ENCODE data around the gene PRSS38. TPM values are rescaled to one million over a fixed set of nuclear protein-coding genes. Genes with fewer than 3 reads are reported as not detected.

The PRSS38 gene
- total RNA-seq, 1 experiment from 2014 or later = not detected

DNA sequence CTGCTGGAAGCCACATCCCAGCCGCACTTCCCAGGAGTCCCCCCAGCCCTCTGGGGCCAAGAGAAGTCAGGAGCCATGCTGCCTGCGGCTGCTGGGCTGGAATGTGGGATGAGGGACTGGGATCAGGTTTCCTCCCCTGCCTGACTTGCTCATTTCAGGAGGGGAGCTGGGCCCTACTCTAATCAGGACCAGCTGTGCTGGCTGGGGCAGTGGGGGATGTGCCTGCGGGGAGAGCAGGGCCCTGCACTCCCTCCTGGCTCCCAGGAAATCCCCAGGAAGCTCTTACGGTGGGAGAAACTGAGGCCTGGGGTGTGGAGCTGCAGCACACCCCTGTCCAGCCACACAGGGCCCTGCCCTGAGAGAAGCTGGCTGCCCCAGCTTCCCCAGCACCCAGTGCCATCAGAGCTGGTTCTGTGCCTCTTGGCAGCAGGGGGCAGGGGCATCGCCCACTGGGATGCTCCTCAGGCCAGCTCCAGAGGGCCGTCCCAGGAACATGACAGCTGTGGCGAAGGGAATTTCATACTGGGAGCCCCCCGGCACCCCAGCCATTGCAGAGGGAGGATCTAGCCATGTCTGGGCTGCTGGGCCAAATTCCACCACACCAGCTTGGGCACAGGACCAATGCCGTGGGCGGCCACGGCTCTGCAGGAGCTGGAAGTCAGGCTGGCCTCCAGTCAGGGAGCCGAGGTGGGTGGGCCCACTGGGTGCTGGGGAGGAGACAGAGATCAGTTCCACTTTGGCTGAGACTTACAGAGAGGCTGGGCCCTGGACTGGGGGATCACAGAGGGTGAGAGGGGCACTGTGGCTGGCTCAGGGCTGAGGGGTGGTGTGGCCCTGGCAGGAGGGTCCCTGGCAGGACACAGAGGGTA is 21.3 kb upstream of the PRSS38 start:
- no peak for DNase-seq (ENCODE audit: low read depth, low spot score)
- intact Hi-C loops (cut with micrococcal nuclease; ENCODE audit: unreplicated experiment) = loop anchor here (10.0 kb wide), 1 partner anchor 151 kb away; the partner anchor contains the start of gene WNT9A
- H3K27ac ChIP-seq (ENCODE audit: low read length) = peak overlapping the region; percentile 48

More for the DNA sequence above, 21.3 kb upstream of the PRSS38 start:
- CTCF ChIA-PET = interaction anchor here (0.6 to 0.7 kb wide), 2 partner anchors 149 to 160 kb away, joined by 3 read pairs; no protein-coding TSS in a partner anchor
- in situ Hi-C loops (cut with HindIII; ENCODE audit: low pct_unique_long_range_greater_than_20kb, low sequenced_read_pairs) = no loop called here
- TF ChIP-seq TCF7L2 (IDR thresholded peaks at IDR 0.05; ENCODE audit: low read depth, low read length) (no peak), SIN3A (IDR thresholded peaks at IDR 0.05; ENCODE audit: borderline replicate concordance, insufficient read depth, low read depth, low read length) (no peak), POLR2AphosphoS5 (IDR thresholded peaks at IDR 0.05; ENCODE audit: low read depth, low read length) (no peak), CTCF (IDR thresholded peaks at IDR 0.05) (no peak), REST (IDR thresholded peaks at IDR 0.05; ENCODE audit: insufficient read depth in 1 of 2, low read depth in 2 of 2, low read length in 1 of 2) (no peak)
- Histone ChIP-seq H3K4me3 (ENCODE audit: low read depth in 2 of 2, low read length in 2 of 2) (no peak overlapping the region), H3K9me3 (ENCODE audit: control insufficient read depth, insufficient read depth, low read depth, low read length) (no peaks in the 10 kb centered on the region), H3K4me1 (ENCODE audit: control insufficient read depth, insufficient read depth, low read length) (peaks cover 32% of the 10 kb centered on the region), H3K36me3 (ENCODE audit: control insufficient read depth, insufficient read depth, low read length) (no peaks in the 10 kb centered on the region), H3K27me3 (ENCODE audit: control insufficient read depth, insufficient read depth, low read length) (no peaks in the 10 kb centered on the region)
- no TSS peak for BruUV-seq (replicated peaks)
- ATAC-seq = peak; percentile 54
- POLR2A ChIA-PET = interaction anchor here (0.5 kb wide), 1 partner anchor 1358 kb away, joined by 3 read pairs; no protein-coding TSS in a partner anchor
